ENCODE data around the gene ZNF777.
A peak's percentile ranks its signal among the peaks of the same experiment; 100 is the strongest.
"Not testable (repeated sequence)": the region's sequence is repeated elsewhere in the genome, so short reads cannot be mapped to it uniquely, and the experiment has no call there.

Gene ZNF777

GRCh38 chr7:149415391-149416071, 45.3 kb downstream of the ZNF777 start:
- Histone ChIP-seq H3K36me3 (ENCODE audit: control insufficient read depth, insufficient read depth, low read length) (no peaks in the 10 kb centered on the region), H3K27me3 (ENCODE audit: control insufficient read depth, insufficient read depth, low read length, poor library complexity, severe bottlenecking) (peaks cover 14% of the 10 kb centered on the region), H3K9me3 (ENCODE audit: control insufficient read depth, low read length) (no peaks in the 10 kb centered on the region), H3K27ac (ENCODE audit: insufficient read depth, low read depth, low read length, poor library complexity, severe bottlenecking) (no peak overlapping the region), H3K4me1 (ENCODE audit: control insufficient read depth, insufficient read depth, low read length) (peaks cover 4% of the 10 kb centered on the region), H3K4me3 (ENCODE audit: insufficient read depth, low read depth, low read length) (peak overlapping the region; percentile 40)
- WGBS, 2 experiments = 41 to 42% methylated on average over 26 of the region's 26 CpGs

GRCh38 chr7:149414745-149415390, 46.0 kb downstream of the ZNF777 start:
- H3K4me3 ChIP-seq (ENCODE audit: insufficient read depth, low read depth, low read length) = peak overlapping the region; percentile 40
- H3K27me3 ChIP-seq (ENCODE audit: control insufficient read depth, insufficient read depth, low read length, poor library complexity, severe bottlenecking) = peaks cover 14% of the 10 kb centered on the region
- peaks cover 4% of the 10 kb centered on the region for H3K4me1 ChIP-seq (ENCODE audit: control insufficient read depth, insufficient read depth, low read length)
- WGBS, 2 experiments = 2 to 4% methylated on average over 36 of the region's 36 CpGs
- H3K9me3 ChIP-seq (ENCODE audit: control insufficient read depth, low read length) = no peaks in the 10 kb centered on the region
- no peak overlapping the region for H3K27ac ChIP-seq (ENCODE audit: insufficient read depth, low read depth, low read length, poor library complexity, severe bottlenecking)
- no peaks in the 10 kb centered on the region for H3K36me3 ChIP-seq (ENCODE audit: control insufficient read depth, insufficient read depth, low read length)

DNA sequence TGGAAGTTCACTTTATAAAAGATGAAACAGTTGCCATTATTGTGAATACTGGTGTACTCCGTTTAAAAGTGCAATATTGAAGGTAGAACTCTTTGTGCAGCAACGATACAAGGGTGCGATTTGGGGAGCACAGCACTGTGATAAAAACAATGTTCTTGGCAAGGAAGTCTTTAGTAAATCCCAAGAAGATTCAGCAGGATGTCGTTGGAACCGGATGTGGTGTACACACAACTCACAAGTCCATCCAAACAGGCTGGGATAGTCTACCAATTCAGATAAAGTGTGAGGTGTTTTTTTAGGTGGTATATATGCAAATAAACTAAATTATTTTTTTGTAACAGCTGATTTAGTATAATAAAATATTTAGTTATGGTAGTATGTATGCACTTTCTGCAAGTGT, 46.7 kb downstream of the ZNF777 start:
- WGBS, 2 experiments = 77 to 83% methylated on average over 5 of the region's 5 CpGs
- no peaks in the 10 kb centered on the region for H3K9me3 ChIP-seq (ENCODE audit: control insufficient read depth, low read length)
- H3K4me3 ChIP-seq (ENCODE audit: insufficient read depth, low read depth, low read length) = no peak overlapping the region
- peaks cover 4% of the 10 kb centered on the region for H3K4me1 ChIP-seq (ENCODE audit: control insufficient read depth, insufficient read depth, low read length)
- no peaks in the 10 kb centered on the region for H3K36me3 ChIP-seq (ENCODE audit: control insufficient read depth, insufficient read depth, low read length)
- H3K27ac ChIP-seq (ENCODE audit: insufficient read depth, low read depth, low read length, poor library complexity, severe bottlenecking) = no peak overlapping the region
- peaks cover 14% of the 10 kb centered on the region for H3K27me3 ChIP-seq (ENCODE audit: control insufficient read depth, insufficient read depth, low read length, poor library complexity, severe bottlenecking)

- not testable (repeated sequence) for H3K4me1 ChIP-seq (ENCODE audit: control insufficient read depth, insufficient read depth, low read length); H3K36me3 ChIP-seq (ENCODE audit: control insufficient read depth, insufficient read depth, low read length); H3K4me3 ChIP-seq (ENCODE audit: insufficient read depth, low read depth, low read length); H3K9me3 ChIP-seq (ENCODE audit: control insufficient read depth, low read length); H3K27ac ChIP-seq (ENCODE audit: insufficient read depth, low read depth, low read length, poor library complexity, severe bottlenecking)
- 87 to 90% methylated on average over 3 of the region's 3 CpGs for WGBS, 2 experiments
- H3K27me3 ChIP-seq (ENCODE audit: control insufficient read depth, insufficient read depth, low read length, poor library complexity, severe bottlenecking) = peaks cover 14% of the 10 kb centered on the region
These were observed 47.8 kb downstream of the ZNF777 start for GRCh38 chr7:149413083-149413482.

- H3K9me3 ChIP-seq (ENCODE audit: control insufficient read depth, low read length) = no peaks in the 10 kb centered on the region
- H3K27me3 ChIP-seq (ENCODE audit: control insufficient read depth, insufficient read depth, low read length, poor library complexity, severe bottlenecking) = peaks cover 13% of the 10 kb centered on the region
- H3K36me3 ChIP-seq (ENCODE audit: control insufficient read depth, insufficient read depth, low read length) = no peaks in the 10 kb centered on the region
- WGBS, 2 experiments = 89 to 90% methylated on average over 6 of the region's 6 CpGs
- no peak overlapping the region for H3K27ac ChIP-seq (ENCODE audit: insufficient read depth, low read depth, low read length, poor library complexity, severe bottlenecking)
- H3K4me3 ChIP-seq (ENCODE audit: insufficient read depth, low read depth, low read length) = no peak overlapping the region
- H3K4me1 ChIP-seq (ENCODE audit: control insufficient read depth, insufficient read depth, low read length) = peaks cover 4% of the 10 kb centered on the region
These were observed 51.0 kb downstream of the ZNF777 start for GRCh38 chr7:149409895-149410294.

DNA sequence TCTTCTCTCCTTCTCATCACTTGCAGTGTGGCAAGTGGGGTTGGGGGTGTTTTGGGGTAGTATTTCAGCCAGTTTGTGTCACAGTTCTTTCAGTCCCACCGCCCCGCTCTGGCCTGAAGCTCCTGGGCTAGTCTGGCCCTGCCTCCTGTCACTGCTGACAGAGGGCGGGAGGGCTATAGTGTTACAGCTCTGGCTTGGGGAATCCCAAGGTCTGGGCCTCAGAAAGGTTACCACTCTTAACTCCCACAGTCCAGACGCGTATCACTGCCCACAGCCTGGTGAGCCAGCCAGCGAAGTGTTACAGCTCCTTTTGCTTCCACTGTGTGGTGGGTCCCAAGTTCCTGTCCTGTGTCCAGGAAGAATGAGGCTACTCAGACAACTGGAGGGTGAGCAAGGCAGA, 56.0 kb downstream of the ZNF777 start:
- WGBS, 2 experiments = 89 to 92% methylated on average over 6 of the region's 6 CpGs

GRCh38 chr7:149404396-149404795, 56.5 kb downstream of the ZNF777 start:
- WGBS, 2 experiments = 93 to 95% methylated on average over 12 of the region's 12 CpGs
- H3K4me3 ChIP-seq (ENCODE audit: insufficient read depth, low read depth, low read length) = no peak overlapping the region

More for the DNA sequence above, 56.0 kb downstream of the ZNF777 start:
- Histone ChIP-seq H3K4me3 (ENCODE audit: insufficient read depth, low read depth, low read length) (no peak overlapping the region), H3K27ac (ENCODE audit: insufficient read depth, low read depth, low read length, poor library complexity, severe bottlenecking) (no peak overlapping the region), H3K9me3 (ENCODE audit: control insufficient read depth, low read length) (no peaks in the 10 kb centered on the region), H3K36me3 (ENCODE audit: control insufficient read depth, insufficient read depth, low read length) (no peaks in the 10 kb centered on the region), H3K27me3 (ENCODE audit: control insufficient read depth, insufficient read depth, low read length, poor library complexity, severe bottlenecking) (no peaks in the 10 kb centered on the region), H3K4me1 (ENCODE audit: control insufficient read depth, insufficient read depth, low read length) (no peaks in the 10 kb centered on the region)

DNA sequence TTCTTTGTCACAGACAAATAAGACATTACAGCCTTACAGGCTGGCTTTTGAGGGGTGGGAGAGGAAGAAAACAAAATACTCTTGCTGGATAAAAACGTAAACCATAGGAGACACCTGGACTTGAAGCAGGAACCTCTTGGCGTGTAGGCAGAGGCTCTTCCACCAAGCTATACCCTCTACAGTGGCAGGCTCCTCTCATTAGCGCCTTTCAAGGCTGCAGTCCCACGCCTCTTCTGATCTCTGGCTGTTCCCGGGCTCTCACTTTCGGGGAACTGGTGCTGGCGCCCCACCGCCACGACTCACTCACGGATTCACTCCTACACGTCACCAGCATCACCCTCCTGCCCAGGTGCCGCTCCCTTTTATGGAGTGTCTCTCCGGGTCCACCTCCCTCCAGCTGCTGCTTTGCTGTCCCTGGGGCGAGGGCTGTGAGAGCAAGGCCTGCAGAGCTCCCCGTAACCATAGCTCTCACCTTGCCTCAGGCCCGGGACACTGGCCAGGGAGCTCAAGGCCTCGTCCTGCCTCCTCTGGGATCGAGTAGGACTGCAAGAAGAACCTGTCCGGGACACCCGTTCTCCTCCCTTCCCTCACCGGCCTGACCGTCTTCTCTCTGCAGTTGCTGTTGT, 62.6 kb downstream of the ZNF777 start:
- no peaks in the 10 kb centered on the region for H3K4me1 ChIP-seq (ENCODE audit: control insufficient read depth, insufficient read depth, low read length)
- no peaks in the 10 kb centered on the region for H3K9me3 ChIP-seq (ENCODE audit: control insufficient read depth, low read length)
- H3K4me3 ChIP-seq (ENCODE audit: insufficient read depth, low read depth, low read length) = no peak overlapping the region
- no peak overlapping the region for H3K27ac ChIP-seq (ENCODE audit: insufficient read depth, low read depth, low read length, poor library complexity, severe bottlenecking)
- H3K27me3 ChIP-seq (ENCODE audit: control insufficient read depth, insufficient read depth, low read length, poor library complexity, severe bottlenecking) = no peaks in the 10 kb centered on the region
- 90 to 91% methylated on average over 22 of the region's 22 CpGs for WGBS, 2 experiments
- H3K36me3 ChIP-seq (ENCODE audit: control insufficient read depth, insufficient read depth, low read length) = no peaks in the 10 kb centered on the region

More at GRCh38 chr7:149404396-149404795, 56.5 kb downstream of the ZNF777 start:
- H3K9me3 ChIP-seq (ENCODE audit: control insufficient read depth, low read length) = no peaks in the 10 kb centered on the region
- no peaks in the 10 kb centered on the region for H3K4me1 ChIP-seq (ENCODE audit: control insufficient read depth, insufficient read depth, low read length)
- H3K27ac ChIP-seq (ENCODE audit: insufficient read depth, low read depth, low read length, poor library complexity, severe bottlenecking) = no peak overlapping the region
- H3K36me3 ChIP-seq (ENCODE audit: control insufficient read depth, insufficient read depth, low read length) = no peaks in the 10 kb centered on the region
- H3K27me3 ChIP-seq (ENCODE audit: control insufficient read depth, insufficient read depth, low read length, poor library complexity, severe bottlenecking) = no peaks in the 10 kb centered on the region

- WGBS, 2 experiments = 91 to 92% methylated on average over 13 to 14 of the region's 14 CpGs
These were observed 63.3 kb downstream of the ZNF777 start for GRCh38 chr7:149397470-149398043.

More at GRCh38 chr7:149397470-149398043, 63.3 kb downstream of the ZNF777 start:
- Histone ChIP-seq H3K4me3 (ENCODE audit: insufficient read depth, low read depth, low read length) (no peak overlapping the region), H3K27me3 (ENCODE audit: control insufficient read depth, insufficient read depth, low read length, poor library complexity, severe bottlenecking) (no peaks in the 10 kb centered on the region), H3K27ac (ENCODE audit: insufficient read depth, low read depth, low read length, poor library complexity, severe bottlenecking) (no peak overlapping the region), H3K4me1 (ENCODE audit: control insufficient read depth, insufficient read depth, low read length) (no peaks in the 10 kb centered on the region), H3K36me3 (ENCODE audit: control insufficient read depth, insufficient read depth, low read length) (no peaks in the 10 kb centered on the region), H3K9me3 (ENCODE audit: control insufficient read depth, low read length) (no peaks in the 10 kb centered on the region)
